ENCODE results near the gene MGAM2.

The MGAM2 gene

DNA sequence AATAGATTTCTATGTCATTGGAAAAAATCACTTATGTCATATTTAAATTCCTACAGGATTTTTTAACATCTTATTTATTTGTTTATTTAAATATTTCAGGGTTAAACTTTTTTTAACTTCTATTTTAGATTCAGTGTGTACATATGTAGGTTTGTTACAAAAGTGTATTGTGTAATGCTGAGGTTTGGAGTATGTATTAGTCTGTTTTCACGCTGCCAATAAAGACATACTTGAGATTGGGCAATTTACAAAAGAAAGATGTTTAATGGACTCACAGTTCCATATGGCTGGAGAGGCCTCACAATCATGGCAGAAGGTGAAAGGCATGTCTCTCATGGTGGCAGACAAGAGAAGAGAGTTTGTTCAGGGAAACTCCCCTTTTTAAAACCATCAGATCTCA is 65.4 kb downstream of the MGAM2 start:
- no peak for ATAC-seq
- TF ChIP-seq, protein P1, sequence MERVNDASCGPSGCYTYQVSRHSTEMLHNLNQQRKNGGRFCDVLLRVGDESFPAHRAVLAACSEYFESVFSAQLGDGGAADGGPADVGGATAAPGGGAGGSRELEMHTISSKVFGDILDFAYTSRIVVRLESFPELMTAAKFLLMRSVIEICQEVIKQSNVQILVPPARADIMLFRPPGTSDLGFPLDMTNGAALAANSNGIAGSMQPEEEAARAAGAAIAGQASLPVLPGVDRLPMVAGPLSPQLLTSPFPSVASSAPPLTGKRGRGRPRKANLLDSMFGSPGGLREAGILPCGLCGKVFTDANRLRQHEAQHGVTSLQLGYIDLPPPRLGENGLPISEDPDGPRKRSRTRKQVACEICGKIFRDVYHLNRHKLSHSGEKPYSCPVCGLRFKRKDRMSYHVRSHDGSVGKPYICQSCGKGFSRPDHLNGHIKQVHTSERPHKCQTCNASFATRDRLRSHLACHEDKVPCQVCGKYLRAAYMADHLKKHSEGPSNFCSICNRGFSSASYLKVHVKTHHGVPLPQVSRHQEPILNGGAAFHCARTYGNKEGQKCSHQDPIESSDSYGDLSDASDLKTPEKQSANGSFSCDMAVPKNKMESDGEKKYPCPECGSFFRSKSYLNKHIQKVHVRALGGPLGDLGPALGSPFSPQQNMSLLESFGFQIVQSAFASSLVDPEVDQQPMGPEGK (CRISPR knock-in tag; IDR thresholded peaks at IDR 0.05; ENCODE audit: borderline replicate concordance): no peak
- TF ChIP-seq, protein P2, sequence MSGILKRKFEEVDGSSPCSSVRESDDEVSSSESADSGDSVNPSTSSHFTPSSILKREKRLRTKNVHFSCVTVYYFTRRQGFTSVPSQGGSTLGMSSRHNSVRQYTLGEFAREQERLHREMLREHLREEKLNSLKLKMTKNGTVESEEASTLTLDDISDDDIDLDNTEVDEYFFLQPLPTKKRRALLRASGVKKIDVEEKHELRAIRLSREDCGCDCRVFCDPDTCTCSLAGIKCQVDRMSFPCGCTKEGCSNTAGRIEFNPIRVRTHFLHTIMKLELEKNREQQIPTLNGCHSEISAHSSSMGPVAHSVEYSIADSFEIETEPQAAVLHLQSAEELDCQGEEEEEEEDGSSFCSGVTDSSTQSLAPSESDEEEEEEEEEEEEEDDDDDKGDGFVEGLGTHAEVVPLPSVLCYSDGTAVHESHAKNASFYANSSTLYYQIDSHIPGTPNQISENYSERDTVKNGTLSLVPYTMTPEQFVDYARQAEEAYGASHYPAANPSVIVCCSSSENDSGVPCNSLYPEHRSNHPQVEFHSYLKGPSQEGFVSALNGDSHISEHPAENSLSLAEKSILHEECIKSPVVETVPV (CRISPR knock-in tag; IDR thresholded peaks at IDR 0.05): no peak
- TF ChIP-seq SNAI2 (CRISPR knock-in tag; IDR thresholded peaks at IDR 0.05): no peak
- no peak for TF ChIP-seq RARB (CRISPR knock-in tag; IDR thresholded peaks at IDR 0.05)
- TF ChIP-seq ZNF70 (CRISPR knock-in tag; IDR thresholded peaks at IDR 0.05): no peak
- TF ChIP-seq OSR1 (CRISPR knock-in tag; IDR thresholded peaks at IDR 0.05): no peak
- no peak for TF ChIP-seq ZFP3 (CRISPR knock-in tag; IDR thresholded peaks at IDR 0.05)
- no peak for TF ChIP-seq ZC3H10 (CRISPR knock-in tag; IDR thresholded peaks at IDR 0.05)
- no peak for TF ChIP-seq GLIS3 (CRISPR knock-in tag; IDR thresholded peaks at IDR 0.05)
- no peak for TF ChIP-seq TOX (CRISPR knock-in tag; IDR thresholded peaks at IDR 0.05; ENCODE audit: borderline replicate concordance)
- TF ChIP-seq, protein P3, sequence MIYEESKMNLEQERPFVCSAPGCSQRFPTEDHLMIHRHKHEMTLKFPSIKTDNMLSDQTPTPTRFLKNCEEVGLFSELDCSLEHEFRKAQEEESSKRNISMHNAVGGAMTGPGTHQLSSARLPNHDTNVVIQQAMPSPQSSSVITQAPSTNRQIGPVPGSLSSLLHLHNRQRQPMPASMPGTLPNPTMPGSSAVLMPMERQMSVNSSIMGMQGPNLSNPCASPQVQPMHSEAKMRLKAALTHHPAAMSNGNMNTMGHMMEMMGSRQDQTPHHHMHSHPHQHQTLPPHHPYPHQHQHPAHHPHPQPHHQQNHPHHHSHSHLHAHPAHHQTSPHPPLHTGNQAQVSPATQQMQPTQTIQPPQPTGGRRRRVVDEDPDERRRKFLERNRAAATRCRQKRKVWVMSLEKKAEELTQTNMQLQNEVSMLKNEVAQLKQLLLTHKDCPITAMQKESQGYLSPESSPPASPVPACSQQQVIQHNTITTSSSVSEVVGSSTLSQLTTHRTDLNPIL (CRISPR knock-in tag; IDR thresholded peaks at IDR 0.05; ENCODE audit: low read depth): no peak
- no peak for TF ChIP-seq ISL1 (CRISPR knock-in tag; IDR thresholded peaks at IDR 0.05)
- TF ChIP-seq ZFP30 (CRISPR knock-in tag; IDR thresholded peaks at IDR 0.05): no peak
- TF ChIP-seq PPARA (CRISPR knock-in tag; IDR thresholded peaks at IDR 0.05; ENCODE audit: borderline replicate concordance): no peak

DNA sequence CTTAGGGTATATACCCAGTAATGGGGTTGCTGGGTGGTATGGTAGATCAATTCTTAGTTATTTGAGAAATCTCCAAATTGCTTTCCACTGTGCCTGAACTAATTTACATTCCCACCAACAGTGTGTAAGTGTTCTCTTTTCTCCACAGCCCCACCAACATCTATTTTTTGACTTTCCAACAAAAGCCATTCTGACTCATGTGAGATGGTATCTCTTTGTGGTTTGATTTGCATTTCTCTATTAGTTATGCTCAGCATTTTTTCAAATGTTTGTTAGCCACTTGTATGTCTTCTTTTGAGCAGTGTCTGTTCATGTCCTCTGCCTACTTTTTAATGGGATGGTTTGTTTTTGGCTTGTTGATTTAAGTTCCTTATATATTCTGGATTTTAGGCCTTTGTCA is 66.4 kb downstream of the MGAM2 start:
- ATAC-seq: no peak; the same call in 2 of the 3 replicates
- no peak for TF ChIP-seq PPARA (CRISPR knock-in tag; IDR thresholded peaks at IDR 0.05; ENCODE audit: borderline replicate concordance)

DNA sequence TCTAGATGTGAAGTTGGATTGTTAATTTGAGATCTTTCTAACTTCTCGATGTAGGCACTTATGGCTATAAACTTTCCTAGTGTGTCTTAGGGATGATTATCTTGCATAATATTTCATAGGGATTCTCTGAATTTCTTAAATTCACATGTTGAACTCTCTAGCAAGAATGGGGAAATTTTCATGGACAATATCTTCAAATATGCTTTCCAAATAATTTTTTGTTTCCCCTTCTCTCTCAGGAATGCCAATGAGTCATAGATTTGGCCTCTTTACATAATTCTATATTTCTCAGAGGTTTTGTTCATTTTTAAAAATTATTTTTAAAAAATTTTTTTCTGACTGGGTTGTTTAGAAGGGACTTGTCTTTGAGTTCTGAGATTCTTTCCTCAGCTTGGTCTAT is 68.9 kb downstream of the MGAM2 start:
- ATAC-seq: no peak
- TF ChIP-seq CSDC2 (CRISPR knock-in tag; IDR thresholded peaks at IDR 0.05) (no peak), ZNF8 (CRISPR knock-in tag; IDR thresholded peaks at IDR 0.05) (no peak), OSR1 (CRISPR knock-in tag; IDR thresholded peaks at IDR 0.05) (no peak)
- TF ChIP-seq, protein P3 (CRISPR knock-in tag; IDR thresholded peaks at IDR 0.05; ENCODE audit: low read depth): no peak

DNA sequence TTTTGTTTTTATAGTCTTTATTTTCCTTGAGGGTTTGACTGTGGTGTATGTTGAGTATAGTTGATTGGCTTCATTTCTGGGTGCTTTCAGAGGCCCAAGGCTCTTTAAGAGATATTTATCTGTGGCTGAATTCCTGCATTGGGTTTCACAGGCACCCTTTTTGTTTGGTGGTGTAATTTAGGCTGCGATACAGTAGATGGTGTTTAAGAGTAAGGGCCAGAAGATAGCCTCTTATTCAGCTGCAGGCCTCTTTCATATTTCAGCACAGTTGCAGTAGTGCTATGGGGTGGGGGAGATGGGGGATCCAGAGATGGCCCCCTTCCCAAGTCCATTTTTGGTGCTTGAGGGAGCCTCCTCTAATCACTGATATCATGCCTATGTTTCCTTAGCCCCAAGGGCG is 69.7 kb downstream of the MGAM2 start:
- no peak for ATAC-seq
- TF ChIP-seq ZFP30 (CRISPR knock-in tag; IDR thresholded peaks at IDR 0.05): no peak
- TF ChIP-seq BACH2 (CRISPR knock-in tag; IDR thresholded peaks at IDR 0.05; ENCODE audit: borderline replicate concordance): no peak
- TF ChIP-seq ESRRG (CRISPR knock-in tag; IDR thresholded peaks at IDR 0.05): no peak
- TF ChIP-seq, protein P4, sequence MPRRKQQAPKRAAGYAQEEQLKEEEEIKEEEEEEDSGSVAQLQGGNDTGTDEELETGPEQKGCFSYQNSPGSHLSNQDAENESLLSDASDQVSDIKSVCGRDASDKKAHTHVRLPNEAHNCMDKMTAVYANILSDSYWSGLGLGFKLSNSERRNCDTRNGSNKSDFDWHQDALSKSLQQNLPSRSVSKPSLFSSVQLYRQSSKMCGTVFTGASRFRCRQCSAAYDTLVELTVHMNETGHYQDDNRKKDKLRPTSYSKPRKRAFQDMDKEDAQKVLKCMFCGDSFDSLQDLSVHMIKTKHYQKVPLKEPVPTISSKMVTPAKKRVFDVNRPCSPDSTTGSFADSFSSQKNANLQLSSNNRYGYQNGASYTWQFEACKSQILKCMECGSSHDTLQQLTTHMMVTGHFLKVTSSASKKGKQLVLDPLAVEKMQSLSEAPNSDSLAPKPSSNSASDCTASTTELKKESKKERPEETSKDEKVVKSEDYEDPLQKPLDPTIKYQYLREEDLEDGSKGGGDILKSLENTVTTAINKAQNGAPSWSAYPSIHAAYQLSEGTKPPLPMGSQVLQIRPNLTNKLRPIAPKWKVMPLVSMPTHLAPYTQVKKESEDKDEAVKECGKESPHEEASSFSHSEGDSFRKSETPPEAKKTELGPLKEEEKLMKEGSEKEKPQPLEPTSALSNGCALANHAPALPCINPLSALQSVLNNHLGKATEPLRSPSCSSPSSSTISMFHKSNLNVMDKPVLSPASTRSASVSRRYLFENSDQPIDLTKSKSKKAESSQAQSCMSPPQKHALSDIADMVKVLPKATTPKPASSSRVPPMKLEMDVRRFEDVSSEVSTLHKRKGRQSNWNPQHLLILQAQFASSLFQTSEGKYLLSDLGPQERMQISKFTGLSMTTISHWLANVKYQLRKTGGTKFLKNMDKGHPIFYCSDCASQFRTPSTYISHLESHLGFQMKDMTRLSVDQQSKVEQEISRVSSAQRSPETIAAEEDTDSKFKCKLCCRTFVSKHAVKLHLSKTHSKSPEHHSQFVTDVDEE (CRISPR knock-in tag; IDR thresholded peaks at IDR 0.05): no peak
- no peak for TF ChIP-seq OSR1 (CRISPR knock-in tag; IDR thresholded peaks at IDR 0.05)
- TF ChIP-seq ZNF8 (CRISPR knock-in tag; IDR thresholded peaks at IDR 0.05): no peak
- TF ChIP-seq ZNF70 (CRISPR knock-in tag; IDR thresholded peaks at IDR 0.05): no peak
- no peak for TF ChIP-seq TCF4 (CRISPR knock-in tag; IDR thresholded peaks at IDR 0.05; ENCODE audit: borderline replicate concordance)

All from SK-N-SH treated with all-trans-retinoic acid at 6 μM for 48 hours (cell line).